Liver (tissue), 9 donors: ENCODE results near the gene STAB1. TPM values are rescaled to one million over a fixed set of nuclear protein-coding genes. Genes with fewer than 3 reads are reported as not detected.

Source experiments
- DNase-seq: peaks from one replicate; pipeline ENCODE4 v3.0.0-alpha.2; 2017; ENCODE audit warnings: low spot score
- H3K27ac ChIP-seq, 2 donors: one replicate each; pipeline ENCODE4 v1.7.0; 2013; ENCODE audit warnings: inconsistent platforms in 2 of 2, low read length in 2 of 2, control low read depth in 1 of 2, low read depth in 1 of 2, mild to moderate bottlenecking in 1 of 2
- H3K27me3 ChIP-seq, 4 donors: one replicate each; pipeline versions ENCODE4 v1.6.1 to v1.7.0; 2013; ENCODE audit warnings: low read length in 3 of 4, inconsistent platforms in 1 of 4, mild to moderate bottlenecking in 1 of 4, moderate library complexity in 1 of 4; ENCODE audit not compliant: control insufficient read depth in 4 of 4, insufficient read depth in 4 of 4
- H3K36me3 ChIP-seq, 4 donors: one replicate each; pipeline versions ENCODE4 v1.6.1 to v1.7.0; 2013; ENCODE audit warnings: low read length in 3 of 4, mild to moderate bottlenecking in 3 of 4, low read depth in 1 of 4, moderate library complexity in 1 of 4; ENCODE audit not compliant: control insufficient read depth in 4 of 4, insufficient read depth in 3 of 4
- H3K4me1 ChIP-seq, 4 donors: one replicate each; pipeline versions ENCODE4 v1.6.1 to v1.7.0; 2013; ENCODE audit warnings: low read length in 3 of 4, mild to moderate bottlenecking in 3 of 4, moderate library complexity in 1 of 4; ENCODE audit not compliant: control insufficient read depth in 4 of 4, insufficient read depth in 4 of 4
- H3K4me3 ChIP-seq, 3 donors: one replicate each; pipeline versions ENCODE4 v1.6.1 to v1.7.0; 2013; ENCODE audit warnings: low read length in 3 of 3, control low read depth in 1 of 3, low read depth in 1 of 3, mild to moderate bottlenecking in 1 of 3
- H3K9ac ChIP-seq, 2 donors: one replicate each; pipeline ENCODE4 v1.7.0; 2013; ENCODE audit warnings: low read length in 2 of 2, mild to moderate bottlenecking in 2 of 2, moderate library complexity in 2 of 2, control low read depth in 1 of 2, low read depth in 1 of 2
- H3K9me3 ChIP-seq, 4 donors: one replicate each; pipeline versions ENCODE4 v1.6.1 to v1.7.0; 2013; ENCODE audit warnings: low read length in 3 of 4; ENCODE audit not compliant: control insufficient read depth in 4 of 4
- ATF3 ChIP-seq: IDR thresholded peaks from 2 replicates; pipeline ENCODE4 v1.6.1; 2016; ENCODE audit warnings: antibody characterized with exemption
- FOXA1 ChIP-seq: IDR thresholded peaks from 2 replicates; pipeline ENCODE4 v1.6.1; 2016; ENCODE audit warnings: antibody characterized with exemption
- FOXA2 ChIP-seq: IDR thresholded peaks from 2 replicates; pipeline ENCODE4 v1.6.1; 2016; ENCODE audit warnings: antibody characterized with exemption
- GABPA ChIP-seq, 2 donors: IDR thresholded peaks in 1 of 2; conservative IDR thresholded peaks in 1 of 2; 2 replicates each; pipeline ENCODE4 v1.6.1; 2016; ENCODE audit warnings: antibody characterized with exemption in 2 of 2, mild to moderate bottlenecking in 1 of 2, moderate library complexity in 1 of 2
- HNF4A ChIP-seq, 2 donors: conservative IDR thresholded peaks; 2 replicates each; pipeline ENCODE4 v1.6.1; 2016; ENCODE audit warnings: antibody characterized with exemption in 2 of 2, mild to moderate bottlenecking in 2 of 2
- JUND ChIP-seq, 2 donors: IDR thresholded peaks; 2 replicates each; pipeline ENCODE4 v1.6.1; 2016; ENCODE audit warnings: antibody characterized with exemption in 2 of 2
- NR2F2 ChIP-seq: IDR thresholded peaks from 2 replicates; pipeline ENCODE4 v1.6.1; 2016; ENCODE audit warnings: antibody characterized with exemption
- REST ChIP-seq: IDR thresholded peaks from 2 replicates; pipeline ENCODE4 v1.6.1; 2016; ENCODE audit warnings: antibody characterized with exemption, mild to moderate bottlenecking
- RXRA ChIP-seq, 2 donors: IDR thresholded peaks; 2 replicates each; pipeline ENCODE4 v1.6.1; 2017 to 2018; ENCODE audit warnings: antibody characterized with exemption in 2 of 2, mild to moderate bottlenecking in 1 of 2
- SP1 ChIP-seq: IDR thresholded peaks from 2 replicates; pipeline ENCODE4 v1.6.1; 2018; ENCODE audit warnings: antibody characterized with exemption, mild to moderate bottlenecking
- YY1 ChIP-seq: IDR thresholded peaks from 2 replicates; pipeline ENCODE4 v1.6.1; 2016; ENCODE audit warnings: antibody characterized with exemption, mild to moderate bottlenecking
- WGBS: extraction: QIAGEN DNeasy Blood & Tissue Kit; methylation state at CpG from one replicate; pipeline ENCODE4 v1.1.7; 2013; 5-methylcytosine and 5-hydroxymethylcytosine counted together
- polyA plus RNA-seq, 2 donors: library from polyadenylated mRNA; stranded (reverse) in 1 of 2; unstranded in 1 of 2; fragments of 200-250 nt in 1 of 2; fragments of >200 nt in 1 of 2; fragmentation: Nextera tagmentation in 1 of 2; extraction: Ambion mirVana in 1 of 2; gene quantifications; one replicate each; pipeline versions ENCODE4 v1.2.1 to v1.2.3, GENCODE V29; 2013 to 2015
- total RNA-seq, 2 donors: library from RNA; depleted of rRNA; stranded (reverse); fragments of >200 nt; gene quantifications; one replicate each; pipeline ENCODE4 v1.2.3, GENCODE V29; 2014
- TF ChIP-seq, protein P1 (sequence below): fragments of 150-350 bp; IDR thresholded peaks from 2 replicates; pipeline ENCODE4 v1.5.1; 2017; ENCODE audit warnings: improper control_type of control experiment, low read depth, low read length; ENCODE audit not compliant: missing input control
- donor health status: healthy.
- donor health status: healthy.
- donor health status: healthy.
- donor health status: healthy.
- donor health status: healthy.

STAB1 gene
- total and polyA plus RNA-seq, 4 donors: 42.0 to 198 (median 71.5) TPM

DNA sequence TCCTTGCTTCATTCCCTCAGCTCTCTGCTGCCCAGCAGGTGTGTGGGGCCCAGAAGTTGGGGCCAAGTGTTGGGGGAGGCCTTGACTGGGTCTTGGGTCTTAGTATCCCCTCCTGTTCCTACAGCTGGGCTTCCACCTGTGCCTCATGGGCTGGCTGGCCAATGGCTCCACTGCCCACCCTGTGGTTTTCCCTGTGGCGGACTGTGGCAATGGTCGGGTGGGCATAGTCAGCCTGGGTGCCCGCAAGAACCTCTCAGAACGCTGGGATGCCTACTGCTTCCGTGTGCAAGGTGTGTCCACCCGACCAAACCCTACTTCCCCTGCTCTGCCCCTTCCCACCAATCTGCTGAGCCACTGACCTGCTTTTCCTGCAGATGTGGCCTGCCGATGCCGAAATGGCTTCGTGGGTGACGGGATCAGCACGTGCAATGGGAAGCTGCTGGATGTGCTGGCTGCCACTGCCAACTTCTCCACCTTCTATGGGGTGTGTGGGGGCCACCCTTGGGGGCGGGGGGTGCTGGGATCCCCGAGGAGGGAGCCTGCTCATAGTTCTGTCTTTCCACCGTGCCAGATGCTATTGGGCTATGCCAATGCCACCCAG, 27.6 kb downstream of the STAB1 start:
- DNase-seq: no peak
- no peak overlapping the region for H3K27ac ChIP-seq
- no peaks in the 10 kb centered on the region for H3K36me3 ChIP-seq

GRCh38 chr3:52523386-52524257, 28.5 kb downstream of the STAB1 start:
- H3K27me3 ChIP-seq: no peaks in the 10 kb centered on the region
- peaks cover 0 to 4% (median 0%) of the 10 kb centered on the region in 4 donors for H3K4me1 ChIP-seq
- H3K36me3 ChIP-seq: no peaks in the 10 kb centered on the region
- H3K9ac ChIP-seq: no peak overlapping the region
- H3K27ac ChIP-seq: no peak overlapping the region
- TF ChIP-seq YY1 (no peak), NR2F2 (no peak), REST (no peak), JUND (IDR thresholded peaks at IDR 0.05) (no peak), SP1 (no peak)
- H3K9me3 ChIP-seq: no peaks in the 10 kb centered on the region
- WGBS: 94% methylated on average over 26 of the region's 26 CpGs
- DNase-seq: no peak
- no peak overlapping the region for H3K4me3 ChIP-seq

More for the DNA sequence above, 27.6 kb downstream of the STAB1 start:
- H3K9me3 ChIP-seq: no peaks in the 10 kb centered on the region
- peaks cover 0 to 4% (median 0%) of the 10 kb centered on the region in 4 donors for H3K4me1 ChIP-seq
- no peaks in the 10 kb centered on the region for H3K27me3 ChIP-seq
- H3K4me3 ChIP-seq: no peak overlapping the region
- 87% methylated on average over 14 of the region's 14 CpGs for WGBS
- no peak overlapping the region for H3K9ac ChIP-seq
- TF ChIP-seq SP1 (no peak), FOXA2 (no peak), GABPA (IDR thresholded peaks at IDR 0.05 in 1 of 2, conservative IDR thresholded peaks at IDR 0.05 in 1 of 2) (no peak)
- TF ChIP-seq, protein P1, sequence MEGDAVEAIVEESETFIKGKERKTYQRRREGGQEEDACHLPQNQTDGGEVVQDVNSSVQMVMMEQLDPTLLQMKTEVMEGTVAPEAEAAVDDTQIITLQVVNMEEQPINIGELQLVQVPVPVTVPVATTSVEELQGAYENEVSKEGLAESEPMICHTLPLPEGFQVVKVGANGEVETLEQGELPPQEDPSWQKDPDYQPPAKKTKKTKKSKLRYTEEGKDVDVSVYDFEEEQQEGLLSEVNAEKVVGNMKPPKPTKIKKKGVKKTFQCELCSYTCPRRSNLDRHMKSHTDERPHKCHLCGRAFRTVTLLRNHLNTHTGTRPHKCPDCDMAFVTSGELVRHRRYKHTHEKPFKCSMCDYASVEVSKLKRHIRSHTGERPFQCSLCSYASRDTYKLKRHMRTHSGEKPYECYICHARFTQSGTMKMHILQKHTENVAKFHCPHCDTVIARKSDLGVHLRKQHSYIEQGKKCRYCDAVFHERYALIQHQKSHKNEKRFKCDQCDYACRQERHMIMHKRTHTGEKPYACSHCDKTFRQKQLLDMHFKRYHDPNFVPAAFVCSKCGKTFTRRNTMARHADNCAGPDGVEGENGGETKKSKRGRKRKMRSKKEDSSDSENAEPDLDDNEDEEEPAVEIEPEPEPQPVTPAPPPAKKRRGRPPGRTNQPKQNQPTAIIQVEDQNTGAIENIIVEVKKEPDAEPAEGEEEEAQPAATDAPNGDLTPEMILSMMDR: no peak

GRCh38 chr3:52524258-52524751, 29.2 kb downstream of the STAB1 start:
- H3K9me3 ChIP-seq: no peaks in the 10 kb centered on the region
- TF ChIP-seq GABPA (IDR thresholded peaks at IDR 0.05 in 1 of 2, conservative IDR thresholded peaks at IDR 0.05 in 1 of 2) (no peak), REST (no peak), SP1 (no peak), RXRA (IDR thresholded peaks at IDR 0.05) (no peak), ATF3 (no peak), FOXA1 (no peak), JUND (IDR thresholded peaks at IDR 0.05) (no peak), YY1 (no peak), NR2F2 (no peak), FOXA2 (no peak), HNF4A (conservative IDR thresholded peaks at IDR 0.05) (no peak)
- H3K4me3 ChIP-seq: no peak overlapping the region
- no peak overlapping the region for H3K9ac ChIP-seq
- H3K27ac ChIP-seq: peak overlapping the region; percentile 11 to 56
- no peaks in the 10 kb centered on the region for H3K27me3 ChIP-seq
- H3K4me1 ChIP-seq: peaks cover 0 to 4% (median 0%) of the 10 kb centered on the region in 4 donors
- no peak for DNase-seq
- WGBS: 97% methylated on average over 18 of the region's 18 CpGs
- no peaks in the 10 kb centered on the region for H3K36me3 ChIP-seq
